ENCODE data around the gene PARD3.

DNA sequence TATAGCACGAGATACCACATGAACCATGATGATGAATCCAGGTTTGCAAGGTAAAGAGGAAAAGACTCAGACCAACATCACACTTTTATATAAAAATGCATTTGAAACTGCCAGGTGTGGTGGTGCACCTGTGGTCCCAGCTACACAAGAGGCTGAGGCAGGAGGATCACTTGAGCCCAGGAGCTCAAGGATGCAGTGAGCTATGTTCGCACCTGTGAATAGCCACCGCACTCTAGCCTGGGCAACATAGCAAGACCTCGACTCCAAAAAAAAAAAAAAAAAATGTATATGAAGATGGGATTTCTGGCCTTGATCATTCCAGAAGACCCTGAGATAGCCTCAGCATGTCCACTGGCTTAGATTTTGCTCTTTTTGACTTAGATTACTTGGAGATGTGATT is 161.6 kb downstream of the PARD3 start:
- TF ChIP-seq, protein P1, sequence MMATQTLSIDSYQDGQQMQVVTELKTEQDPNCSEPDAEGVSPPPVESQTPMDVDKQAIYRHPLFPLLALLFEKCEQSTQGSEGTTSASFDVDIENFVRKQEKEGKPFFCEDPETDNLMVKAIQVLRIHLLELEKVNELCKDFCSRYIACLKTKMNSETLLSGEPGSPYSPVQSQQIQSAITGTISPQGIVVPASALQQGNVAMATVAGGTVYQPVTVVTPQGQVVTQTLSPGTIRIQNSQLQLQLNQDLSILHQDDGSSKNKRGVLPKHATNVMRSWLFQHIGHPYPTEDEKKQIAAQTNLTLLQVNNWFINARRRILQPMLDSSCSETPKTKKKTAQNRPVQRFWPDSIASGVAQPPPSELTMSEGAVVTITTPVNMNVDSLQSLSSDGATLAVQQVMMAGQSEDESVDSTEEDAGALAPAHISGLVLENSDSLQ (IDR thresholded peaks at IDR 0.05): no peak
- no peak for TF ChIP-seq NFRKB (IDR thresholded peaks at IDR 0.05)
- no peak for TF ChIP-seq ZNF384 (IDR thresholded peaks at IDR 0.05)
- TF ChIP-seq SP1 (IDR thresholded peaks at IDR 0.05): no peak
- TF ChIP-seq FOXM1 (IDR thresholded peaks at IDR 0.05; ENCODE audit: borderline replicate concordance): no peak
- no peak for TF ChIP-seq SUZ12 (IDR thresholded peaks at IDR 0.05)
- TF ChIP-seq CTBP1 (IDR thresholded peaks at IDR 0.05; ENCODE audit: borderline replicate concordance): no peak
- no peak for TF ChIP-seq L3MBTL2 (conservative IDR thresholded peaks at IDR 0.05)
- TF ChIP-seq FOXA1 (IDR thresholded peaks at IDR 0.05): no peak
